HG02571 (cell line): Measurements from ENCODE around the gene WNK2.
"Not testable (repeated sequence)": the region's sequence is repeated elsewhere in the genome, so short reads cannot be mapped to it uniquely, and the experiment has no call there.

Experiments used
- ATAC-seq: cut with Tn5 transposase; IDR thresholded peaks from one replicate; pipeline ENCODE4 v1.9.1; 2021; ENCODE audit warnings: mild to moderate bottlenecking, moderate library complexity; ENCODE audit not compliant: unreplicated experiment

WNK2 gene

GRCh38 chr9:93183663-93184431 lies at the start of gene WNK2:
Gene WNK2, plus strand, starts transcription at chr9:93184139. Its CDS starts 791 bp downstream, at chr9:93184930.
- no peak for ATAC-seq

GRCh38 chr9:93134740-93135444 lies 49.0 kb upstream of the WNK2 start:
- ATAC-seq = no peak

GRCh38 chr9:93136011-93136440 lies 47.9 kb upstream of the WNK2 start:
- no peak for ATAC-seq

- no peak for ATAC-seq
Measured at GRCh38 chr9:93137362-93137761, 46.6 kb upstream of the WNK2 start.

GRCh38 chr9:93138171-93138764 lies 45.7 kb upstream of the WNK2 start:
- no peak for ATAC-seq

DNA sequence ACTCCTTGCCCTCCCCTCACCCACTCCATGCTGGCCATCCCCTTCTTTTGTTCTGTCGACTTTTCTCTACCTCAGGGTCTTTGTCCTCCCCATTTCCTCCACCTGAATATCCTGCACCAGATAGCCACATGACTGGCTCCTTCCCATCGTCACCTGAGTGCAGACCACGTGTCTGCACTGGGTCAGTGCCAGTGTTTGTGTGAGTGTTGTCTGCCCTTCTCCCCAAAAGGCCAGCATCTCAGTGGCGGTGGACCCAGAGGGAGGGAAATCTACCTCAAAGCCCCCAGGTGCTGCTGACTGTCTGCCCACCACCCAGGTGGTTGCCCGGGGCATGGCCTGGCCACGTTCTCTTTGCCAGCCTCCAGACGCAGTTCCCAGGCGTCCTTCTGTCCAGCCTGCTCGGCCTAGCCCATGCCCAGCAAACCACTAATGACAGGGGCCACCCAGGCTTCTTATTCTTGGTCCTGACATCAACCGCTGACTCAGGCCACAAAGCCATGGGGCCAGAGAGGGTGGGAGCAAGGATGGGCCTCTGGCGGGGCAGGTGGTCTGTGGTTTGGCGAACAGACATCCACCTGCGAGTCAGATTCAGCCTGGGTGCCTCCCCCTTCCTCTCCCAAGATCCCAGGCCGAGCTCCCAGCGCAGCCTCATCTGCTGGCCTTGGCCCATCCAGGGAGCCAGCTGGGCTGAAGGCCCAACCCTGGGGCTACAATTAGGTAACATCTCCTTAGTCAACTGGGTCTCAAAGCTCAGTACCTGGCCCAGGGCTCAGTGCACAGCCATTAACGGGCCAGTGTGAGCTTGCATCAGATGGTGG lies 44.4 kb upstream of the WNK2 start:
- no peak for ATAC-seq

DNA sequence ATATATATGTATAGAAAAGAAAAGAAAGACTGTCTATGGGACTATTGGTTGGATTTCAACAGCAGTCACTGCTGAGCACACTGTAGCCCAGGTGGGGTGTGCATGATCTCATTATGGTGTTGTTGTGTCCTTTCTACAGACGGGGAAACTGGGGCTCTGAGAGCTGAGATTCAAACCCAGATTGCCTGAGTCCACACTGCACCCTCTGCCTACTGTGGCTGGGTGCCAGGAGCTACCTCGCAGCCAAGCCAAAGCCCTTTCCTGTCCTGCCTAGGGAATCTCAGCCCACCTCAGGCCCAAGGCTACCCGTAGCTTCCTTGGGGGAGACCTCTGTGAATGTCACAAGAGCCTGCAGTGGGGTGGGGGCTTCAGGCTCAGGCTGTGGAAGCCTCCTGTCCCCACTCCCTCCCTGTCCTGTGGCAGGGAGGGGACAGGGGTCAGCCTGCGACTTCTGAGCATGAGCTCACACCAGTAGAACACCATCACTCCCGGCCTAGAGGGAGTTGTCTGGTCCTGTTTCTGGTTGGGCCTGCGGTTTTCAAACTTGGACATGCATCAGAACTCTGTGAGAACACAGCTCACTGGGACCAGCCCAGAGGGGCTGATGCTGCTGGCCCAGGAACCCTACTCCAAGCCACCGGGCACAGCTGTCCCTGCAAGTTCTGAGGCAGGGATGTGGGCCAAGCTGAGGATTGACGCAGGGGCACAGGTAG lies 42.0 kb upstream of the WNK2 start:
- ATAC-seq = no peak

DNA sequence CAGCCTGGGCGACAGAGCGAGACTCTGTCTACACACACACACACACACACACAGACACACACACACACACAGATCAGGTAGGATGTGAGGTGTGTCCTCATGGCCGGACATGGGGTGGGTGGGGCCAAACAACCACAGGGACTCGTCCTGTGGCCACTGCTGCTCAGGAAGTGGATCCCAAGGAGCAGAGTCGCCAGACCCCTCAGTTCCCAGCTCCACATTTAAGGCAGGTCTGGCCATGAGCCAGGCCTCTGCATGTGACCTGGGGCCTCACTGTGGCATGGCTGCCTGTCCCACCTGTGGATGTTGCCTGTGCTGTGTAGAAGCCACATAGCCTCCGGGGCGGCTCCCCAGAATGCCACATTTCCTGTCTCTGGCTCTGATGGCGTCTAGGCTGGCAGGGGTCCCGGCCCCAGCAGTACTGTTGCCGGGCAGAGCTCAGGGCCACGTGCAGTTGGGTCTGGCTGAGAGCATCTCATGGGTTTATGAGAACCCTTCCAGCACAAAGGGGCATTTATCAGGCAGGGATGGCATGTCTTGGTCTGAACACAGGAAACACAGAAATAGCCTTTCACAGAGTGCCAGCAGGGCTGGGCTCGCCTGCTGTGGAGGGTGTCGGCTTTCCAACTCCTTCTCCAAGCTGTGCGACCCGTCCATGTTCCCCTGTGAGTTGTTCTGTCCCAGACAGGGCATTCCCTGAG lies 40.0 kb upstream of the WNK2 start:
- no peak for ATAC-seq

DNA sequence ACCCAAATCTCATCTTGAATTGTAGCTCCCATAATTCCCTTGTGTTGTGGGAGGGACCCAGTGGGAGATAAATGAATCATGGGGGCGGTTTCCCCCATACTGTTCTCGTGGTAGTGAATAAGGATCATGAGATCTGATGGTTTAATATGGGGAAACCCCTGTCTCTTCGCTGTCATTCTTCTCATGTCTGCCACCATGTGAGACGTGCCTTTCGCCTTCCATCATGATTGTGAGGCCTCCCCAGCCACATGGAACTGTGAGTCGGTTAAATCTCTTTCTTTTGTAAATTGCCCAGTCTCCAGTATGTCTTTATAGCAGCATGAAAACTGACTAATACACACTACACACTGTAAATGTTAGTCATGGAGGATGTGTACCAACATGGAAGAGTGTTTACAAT lies 37.2 kb upstream of the WNK2 start:
- not testable (repeated sequence) for ATAC-seq

DNA sequence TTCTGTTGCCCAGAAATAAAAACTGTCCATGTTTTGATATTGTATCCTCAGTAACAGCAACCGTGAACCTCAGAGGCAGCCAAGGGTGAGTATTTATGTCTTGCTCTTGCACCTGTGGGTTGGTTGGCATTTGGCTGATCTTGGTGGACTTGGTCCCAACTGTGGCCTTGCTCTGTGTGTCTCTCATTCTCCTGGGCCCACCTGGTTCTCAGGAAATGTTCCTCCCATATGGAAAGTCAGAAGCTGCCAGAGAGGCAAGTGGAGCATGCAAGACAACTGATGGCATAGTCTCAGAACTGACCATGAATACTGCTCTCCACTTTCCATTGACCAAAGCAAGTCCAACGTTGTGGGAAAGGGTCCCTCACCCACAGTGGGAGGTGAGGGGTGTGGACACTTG lies 36.3 kb upstream of the WNK2 start:
- ATAC-seq = no peak

GRCh38 chr9:93148721-93149120 lies 35.2 kb upstream of the WNK2 start:
- ATAC-seq = no peak

GRCh38 chr9:93149361-93149760 lies 34.6 kb upstream of the WNK2 start:
- ATAC-seq = no peak

DNA sequence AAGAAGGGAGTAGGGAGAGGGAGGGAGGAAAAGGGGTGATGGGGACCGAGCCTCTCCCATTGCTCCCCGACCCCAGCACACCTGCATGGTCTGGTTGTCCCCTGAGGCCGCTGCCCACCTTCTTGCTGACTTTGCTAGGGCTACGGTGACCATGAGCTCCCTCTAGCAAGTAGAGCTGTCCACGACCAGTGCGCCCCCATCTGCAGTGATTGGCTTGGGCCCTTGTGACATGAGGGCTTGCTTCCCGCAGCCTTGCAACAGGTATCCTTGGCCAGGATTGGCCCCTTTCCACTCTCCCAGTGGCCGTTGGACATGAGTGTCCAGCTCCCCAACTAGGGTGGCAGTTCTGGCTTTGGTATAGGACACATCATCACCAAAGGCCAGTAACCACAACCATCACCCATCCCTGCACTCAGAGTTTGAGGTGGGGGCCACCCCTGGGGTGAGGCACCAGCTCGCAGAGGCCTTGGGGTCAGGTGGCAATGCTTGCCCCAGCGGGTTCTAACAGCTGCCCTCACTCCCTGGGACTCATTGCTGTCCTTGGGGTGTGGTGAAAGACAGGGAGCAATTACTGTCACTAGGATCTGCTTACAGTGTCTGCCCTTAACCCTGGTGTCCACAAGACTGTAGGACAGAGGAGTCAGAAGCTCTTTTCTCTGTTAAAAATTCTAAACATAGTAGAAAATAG lies 32.7 kb upstream of the WNK2 start:
- ATAC-seq = no peak

GRCh38 chr9:93154293-93154903 lies 29.5 kb upstream of the WNK2 start:
- no peak for ATAC-seq

DNA sequence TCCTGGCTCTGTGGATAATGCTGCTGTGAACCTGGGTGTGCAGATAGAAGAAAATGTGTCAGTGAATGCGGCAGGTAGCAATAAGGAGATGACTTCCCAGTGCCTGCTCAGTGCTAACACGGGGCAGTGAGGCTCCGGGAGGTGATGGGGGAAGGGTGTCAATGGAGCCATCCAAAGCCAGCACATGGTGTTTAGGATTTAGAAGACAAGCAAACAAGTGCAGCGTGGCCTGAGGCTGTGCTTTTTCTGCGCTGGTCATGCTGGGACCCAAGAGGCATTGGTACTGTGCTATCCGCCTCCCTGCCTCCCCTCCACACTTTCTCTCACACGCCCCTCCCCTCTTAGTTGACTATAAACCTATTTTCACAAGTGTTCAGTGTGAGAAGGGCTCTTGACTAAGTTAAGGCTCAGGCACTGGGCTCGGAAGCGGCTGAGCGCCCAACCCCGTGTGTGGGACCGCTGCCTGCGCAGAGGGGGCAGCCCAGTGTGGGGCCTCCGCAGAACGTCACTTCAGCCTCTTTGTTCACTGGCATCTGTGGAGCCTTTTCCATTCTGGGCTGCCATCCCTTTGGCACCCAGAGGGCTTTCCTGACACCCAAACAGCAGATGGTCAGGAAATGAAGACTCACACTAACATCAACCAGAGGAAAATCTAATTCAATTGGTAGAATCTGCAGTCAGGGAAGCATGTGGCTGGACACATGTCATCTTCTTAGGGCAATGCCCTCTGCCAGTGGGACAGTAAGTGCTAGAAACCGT lies 28.0 kb upstream of the WNK2 start:
- no peak for ATAC-seq

DNA sequence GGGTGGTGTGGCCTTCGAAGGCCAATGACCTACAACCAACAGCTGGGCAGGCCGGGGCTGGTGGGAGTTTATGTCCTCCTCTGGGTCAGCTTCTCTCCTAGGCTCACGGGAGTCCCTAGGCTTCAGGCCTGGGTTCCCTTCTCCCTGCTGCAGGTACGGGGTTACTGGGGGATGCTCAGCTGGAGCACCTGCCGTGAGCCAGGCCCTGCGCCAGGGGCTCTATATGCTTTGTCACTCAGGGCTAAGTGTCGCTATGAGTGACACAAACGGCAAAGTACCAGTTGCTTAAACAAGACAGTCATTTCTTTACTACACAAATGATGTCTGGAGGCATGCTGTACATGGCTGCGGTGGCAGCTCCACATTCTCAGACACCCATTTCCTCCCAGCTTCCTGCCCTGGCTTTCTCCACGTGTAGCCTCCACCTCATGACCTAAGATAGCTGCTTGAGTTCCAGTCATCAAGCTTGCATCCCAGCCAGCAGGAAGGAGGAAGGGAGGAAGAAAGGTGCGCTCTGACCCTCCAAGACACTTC lies 27.4 kb upstream of the WNK2 start:
- no peak for ATAC-seq

DNA sequence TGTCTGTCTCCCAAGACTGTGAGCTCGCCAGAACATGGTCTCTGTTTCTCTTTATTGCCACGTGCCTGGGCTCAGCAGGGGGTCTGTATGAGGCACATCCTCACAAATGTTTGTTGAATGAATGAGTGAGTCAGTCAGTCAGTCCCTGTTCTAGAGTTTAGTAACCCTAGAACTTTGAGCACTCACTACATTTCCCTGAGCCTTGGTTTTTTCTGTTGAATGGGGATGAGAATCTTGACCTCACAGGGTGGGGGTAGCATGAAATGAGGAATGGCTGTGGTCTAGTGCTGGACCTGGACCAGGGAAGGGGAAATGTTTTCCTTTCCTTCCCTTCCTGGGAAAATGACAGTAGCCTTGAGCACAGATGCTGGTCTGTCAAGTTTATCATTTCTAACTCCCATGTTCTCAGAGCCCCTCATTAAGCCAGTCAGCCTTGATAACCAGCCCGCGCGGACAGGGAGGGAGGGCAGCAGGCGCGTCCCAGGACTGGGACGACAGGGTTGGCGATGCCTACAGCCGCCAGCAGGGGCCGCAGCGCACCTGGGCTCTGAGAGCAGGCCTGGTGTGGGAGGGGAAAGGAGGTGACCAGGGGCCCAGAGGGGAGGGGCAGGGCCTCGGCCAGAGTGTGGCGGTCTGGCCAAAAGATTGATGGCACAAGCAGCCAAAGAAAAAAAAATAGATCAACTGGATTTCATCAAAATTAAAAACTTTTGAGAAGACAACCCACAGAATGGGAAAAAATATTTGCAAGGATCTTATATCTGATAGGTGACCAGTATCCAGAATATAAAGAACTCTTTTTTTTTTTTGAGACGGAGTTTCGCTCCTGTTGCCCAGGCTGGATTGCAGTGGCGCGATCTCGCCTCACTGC lies 24.1 kb upstream of the WNK2 start:
- peak; percentile 80 for ATAC-seq
